ENCODE measurements around the gene C1orf146.
"Not testable (repeated sequence)": the region's sequence is repeated elsewhere in the genome, so short reads cannot be mapped to it uniquely, and the experiment has no call there.

The C1orf146 gene, protein sequence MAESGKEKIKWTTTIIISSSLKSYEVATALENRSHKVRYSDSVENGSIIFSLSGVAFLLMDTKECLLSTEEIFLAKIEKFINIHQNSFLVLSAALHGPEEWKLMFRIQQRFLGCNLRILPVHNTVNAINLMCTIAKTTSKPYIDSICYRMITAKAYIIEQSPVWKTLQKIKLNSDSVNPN

GRCh38 chr1:92217721-92218120 is at the start of gene C1orf146:
Gene C1orf146 (plus strand): TSS chr1:92217915. CDS start chr1:92231421, 13,506 bp downstream.
- no peak for DNase-seq (ENCODE audit: low spot score)

- no peak for DNase-seq (ENCODE audit: low spot score)
These were observed 49.1 kb upstream of the C1orf146 start for GRCh38 chr1:92168657-92169056.

DNA sequence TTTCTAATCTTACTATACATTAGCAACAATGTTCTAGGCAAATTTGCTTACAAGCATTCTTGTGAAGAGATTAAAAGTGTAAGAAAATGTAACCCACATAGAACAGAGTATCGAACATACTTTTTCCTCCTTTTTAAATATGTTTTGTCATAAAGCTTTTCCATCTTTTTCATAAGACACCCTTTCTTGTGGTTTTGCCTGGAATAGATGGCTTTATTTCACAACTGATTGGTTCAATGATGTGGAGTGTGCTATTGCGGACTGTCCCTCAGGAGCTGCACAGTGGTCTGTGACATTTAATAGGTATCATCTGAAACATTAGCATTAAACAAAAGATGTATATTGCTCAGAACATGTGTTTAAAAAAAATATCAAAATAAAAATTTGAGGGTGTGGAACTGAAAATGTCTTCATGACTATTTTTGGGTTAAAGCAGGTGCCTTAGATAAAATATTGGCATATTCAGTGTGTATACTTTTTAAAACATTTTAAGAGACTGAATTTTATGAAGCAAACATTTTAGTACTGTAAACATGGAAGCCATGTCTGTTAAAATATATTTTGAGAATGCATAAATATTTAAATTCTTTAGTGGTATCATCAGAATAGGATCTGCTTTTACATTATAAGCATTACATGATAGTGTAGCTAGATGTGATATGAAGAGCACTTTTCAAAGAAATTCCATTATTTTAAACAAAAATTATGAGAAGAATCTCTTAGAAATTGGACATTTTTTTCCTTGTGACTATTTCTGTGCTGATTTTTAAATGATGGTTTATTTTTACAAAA is 48.3 kb upstream of the C1orf146 start:
- no peak for DNase-seq (ENCODE audit: low spot score)

DNA sequence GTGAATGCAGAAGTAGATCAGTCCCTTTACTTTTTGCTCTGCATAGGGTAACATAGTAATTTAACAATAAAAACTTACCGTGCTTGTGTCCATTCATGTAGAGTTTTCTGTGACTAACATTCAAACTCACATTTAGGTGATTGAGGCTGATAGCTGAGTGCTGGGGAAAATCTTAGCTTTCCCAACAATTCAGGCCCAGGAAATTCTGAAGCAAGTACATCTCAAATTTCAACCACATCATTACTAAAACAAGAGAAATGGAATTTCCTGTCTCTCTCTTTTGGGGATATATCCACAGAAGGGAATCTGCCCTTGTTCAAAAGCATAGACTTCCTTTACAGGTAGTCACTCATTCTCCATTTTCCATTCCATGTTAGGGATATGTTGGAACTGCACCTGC is 33.1 kb upstream of the C1orf146 start:
- DNase-seq (ENCODE audit: low spot score): no peak

DNA sequence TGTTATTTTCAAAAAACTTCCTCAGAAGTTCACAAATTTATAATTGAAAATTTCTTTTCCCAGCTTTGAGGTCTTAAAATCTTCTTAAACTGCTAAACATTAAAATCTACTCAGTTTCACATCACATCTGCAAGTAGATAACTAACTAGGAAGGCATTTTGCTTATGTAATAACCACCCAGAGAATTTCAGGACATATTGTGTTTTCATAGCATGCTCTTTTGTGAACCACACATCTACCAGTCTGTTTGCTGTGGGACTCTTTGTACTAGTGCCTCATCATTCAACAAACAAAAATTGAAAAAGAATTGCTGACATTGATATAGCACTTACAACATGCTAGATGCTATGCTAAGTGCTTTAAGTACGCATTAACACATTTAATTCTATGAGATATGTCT is 31.6 kb upstream of the C1orf146 start:
- no peak for DNase-seq (ENCODE audit: low spot score)

DNA sequence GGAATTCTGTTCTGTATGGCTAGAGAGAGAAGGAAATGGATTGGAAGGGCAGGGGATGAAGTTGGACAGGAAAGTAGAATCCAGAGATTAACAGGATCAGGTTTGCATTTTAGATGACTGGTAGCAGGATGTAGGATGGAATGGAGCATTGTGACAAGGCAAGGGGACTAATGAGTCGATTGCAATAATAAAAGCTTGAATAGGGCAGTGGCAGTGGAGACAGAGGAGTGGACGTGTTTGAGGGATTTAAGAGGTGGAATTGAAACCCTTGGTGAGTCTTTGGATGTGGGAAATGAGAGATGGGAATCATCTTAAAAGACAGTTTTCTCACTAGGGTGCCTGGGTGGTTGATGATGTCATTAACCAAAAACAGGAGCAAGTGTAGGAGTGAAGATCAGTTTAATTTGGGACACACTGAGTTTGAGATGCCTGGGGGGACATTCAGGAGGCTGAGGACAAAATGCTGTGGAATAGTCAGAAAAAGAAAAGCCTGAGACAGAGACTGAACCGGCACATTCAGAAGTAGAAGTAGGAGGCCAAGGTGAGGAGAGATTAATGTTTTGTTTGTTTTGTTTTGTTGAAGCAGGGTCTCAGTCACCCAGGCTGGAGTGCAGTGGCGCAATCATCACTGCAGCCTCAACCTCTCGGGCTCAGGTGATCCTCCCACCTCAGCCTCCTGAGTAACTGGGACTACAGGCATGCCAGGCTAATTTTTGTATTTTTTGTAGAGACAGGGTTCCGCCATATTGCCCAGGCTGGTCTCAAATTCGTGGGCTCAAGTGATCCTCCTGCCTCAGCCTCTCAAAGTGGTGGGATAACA is 29.1 kb upstream of the C1orf146 start:
- no peak for DNase-seq (ENCODE audit: low spot score)

DNA sequence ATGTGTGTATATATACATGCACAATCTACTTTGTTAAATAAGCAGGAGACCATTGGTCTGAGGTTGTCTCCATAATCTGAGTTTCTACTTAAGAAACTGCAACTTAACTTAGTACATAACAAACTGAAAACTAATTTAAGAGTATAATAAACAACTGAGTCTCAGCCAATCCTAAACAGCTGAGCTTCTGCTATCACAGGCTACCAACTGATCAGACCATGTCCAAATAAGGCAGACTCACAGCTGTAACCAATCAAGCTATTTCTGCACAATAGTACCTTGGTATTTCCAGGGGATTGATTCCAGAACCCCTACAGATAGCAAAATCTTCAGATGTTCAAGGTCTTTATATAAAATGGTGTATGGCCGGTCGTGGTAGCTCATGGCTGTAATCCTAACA is 26.0 kb upstream of the C1orf146 start:
- DNase-seq (ENCODE audit: low spot score): no peak

DNA sequence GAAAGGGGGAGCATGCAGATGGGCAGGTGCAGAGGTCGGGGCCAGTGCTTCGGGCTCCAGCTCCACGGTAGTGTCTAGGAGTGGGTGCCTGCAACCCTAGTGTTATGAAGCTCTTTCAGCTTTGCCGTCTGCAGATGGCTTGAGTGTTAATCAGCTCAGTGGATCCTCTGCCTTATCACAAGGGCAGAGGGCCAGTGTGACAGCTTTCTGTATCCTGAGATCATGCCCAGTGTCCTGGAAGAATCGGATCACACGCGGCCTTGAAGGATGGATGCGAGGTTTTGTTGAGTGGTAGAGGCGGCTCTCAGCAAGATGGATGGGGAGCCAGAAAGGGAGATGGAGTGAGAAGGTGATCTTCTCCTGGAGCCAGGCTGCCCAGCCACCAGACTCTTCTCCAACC is 25.5 kb upstream of the C1orf146 start:
- DNase-seq (ENCODE audit: low spot score): no peak

- no peak for DNase-seq (ENCODE audit: low spot score)
These were observed 23.2 kb upstream of the C1orf146 start for GRCh38 chr1:92194511-92194910.

- DNase-seq (ENCODE audit: low spot score): peak; percentile 8
These were observed 15.7 kb upstream of the C1orf146 start for GRCh38 chr1:92201973-92202372.

DNA sequence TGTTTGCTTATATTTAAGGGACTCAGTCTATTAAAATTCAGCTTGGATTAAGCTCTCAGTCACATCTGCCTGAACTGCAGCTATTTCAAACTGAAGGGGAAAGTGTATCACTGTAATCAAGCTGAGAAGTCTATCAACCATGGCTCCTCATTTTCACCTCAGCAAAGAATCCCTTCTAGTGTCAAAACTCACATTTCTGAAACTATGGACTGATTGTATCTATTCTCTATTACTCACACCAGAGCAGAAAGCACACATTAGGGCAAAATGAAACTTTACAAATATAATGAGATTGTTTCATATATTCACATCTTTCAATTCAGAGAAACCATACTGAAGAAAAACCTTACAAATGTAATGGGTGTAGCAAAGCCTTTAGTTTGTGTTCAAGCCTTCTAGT is 14.6 kb upstream of the C1orf146 start:
- no peak for DNase-seq (ENCODE audit: low spot score)

GRCh38 chr1:92210701-92211100 is 7.0 kb upstream of the C1orf146 start:
- DNase-seq (ENCODE audit: low spot score): no peak

DNA sequence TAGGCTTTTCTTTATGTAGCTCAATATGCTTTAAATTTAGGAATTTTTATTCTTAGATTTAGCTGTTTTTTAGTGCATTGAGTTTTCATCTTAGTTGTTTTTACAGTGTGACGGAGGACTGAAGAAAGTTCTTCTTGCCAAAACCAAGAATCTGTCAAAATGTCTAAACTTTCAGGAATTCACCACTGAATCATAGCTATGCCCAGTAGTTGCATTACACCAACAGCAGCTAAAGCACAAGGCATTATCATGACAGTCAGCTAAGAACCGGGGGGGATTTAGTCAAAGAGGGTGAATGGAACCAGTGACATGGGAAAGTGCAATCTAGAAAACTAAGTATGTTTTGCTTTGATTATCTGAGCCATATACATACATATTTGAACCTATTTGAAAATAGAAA is 6.5 kb upstream of the C1orf146 start:
- no peak for DNase-seq (ENCODE audit: low spot score)

- no peak for DNase-seq (ENCODE audit: low spot score)
These were observed 844 bp downstream of the C1orf146 start for GRCh38 chr1:92218559-92218958.

DNA sequence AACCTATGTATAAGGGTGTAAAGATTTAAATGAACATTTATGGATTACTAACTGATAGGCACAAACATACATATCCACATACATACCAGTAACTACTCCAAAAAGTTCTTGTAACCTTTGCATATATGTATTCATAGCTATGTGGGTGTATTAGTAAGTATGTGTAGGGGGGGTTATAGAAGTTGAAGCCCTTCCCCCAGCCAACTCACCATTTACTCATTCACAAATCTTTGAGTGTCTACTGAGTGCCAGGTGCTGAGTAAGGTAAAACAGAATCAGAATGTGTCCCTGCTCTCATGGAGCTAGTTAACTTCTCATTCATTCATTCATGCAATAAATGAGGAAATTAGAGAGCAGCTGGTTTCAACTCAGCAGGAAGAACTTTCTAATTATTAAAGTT is 1.3 kb downstream of the C1orf146 start:
- DNase-seq (ENCODE audit: low spot score): no peak

DNA sequence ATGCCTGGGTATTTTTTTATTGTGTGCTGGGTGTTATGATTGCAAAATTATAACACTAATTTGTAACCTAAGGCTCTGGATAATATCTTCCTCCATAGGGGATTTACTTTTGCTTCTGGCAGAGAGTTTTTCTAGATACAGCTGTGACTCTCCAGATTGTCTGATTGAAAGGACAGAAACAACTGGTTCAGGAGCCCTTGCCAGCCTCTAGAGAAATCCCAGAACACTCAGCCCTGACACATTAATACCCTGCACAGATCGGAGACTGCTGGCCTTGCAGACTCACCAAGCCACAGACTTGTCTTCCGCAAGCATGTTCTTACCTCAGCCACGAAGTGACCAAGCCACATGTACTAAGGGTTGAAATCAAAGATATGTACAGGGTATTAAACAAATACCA is 10.7 kb downstream of the C1orf146 start:
- DNase-seq (ENCODE audit: low spot score): no peak

- DNase-seq (ENCODE audit: low spot score): no peak
These were observed 13.0 kb downstream of the C1orf146 start for GRCh38 chr1:92230736-92231135.

DNA sequence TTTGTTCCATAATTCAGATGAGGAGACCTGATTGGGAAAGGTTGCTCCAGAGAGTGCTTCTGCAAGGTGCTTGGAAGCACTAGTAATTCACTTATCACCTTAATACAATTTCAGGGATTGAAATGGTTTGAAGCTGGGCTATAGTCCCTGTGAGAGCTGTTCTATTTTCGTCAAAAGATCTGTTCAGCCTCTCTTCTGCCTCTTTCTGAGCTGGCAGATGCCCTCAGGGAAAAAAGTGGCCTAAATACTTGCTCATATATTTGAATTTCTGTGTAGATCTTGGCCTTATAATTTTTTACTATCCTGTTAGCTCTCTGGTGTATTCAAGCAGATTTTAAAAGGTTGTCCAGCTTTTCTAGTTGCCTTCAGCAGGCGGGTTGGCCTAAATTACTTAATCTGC is 22.3 kb downstream of the C1orf146 start:
- DNase-seq (ENCODE audit: low spot score): no peak

DNA sequence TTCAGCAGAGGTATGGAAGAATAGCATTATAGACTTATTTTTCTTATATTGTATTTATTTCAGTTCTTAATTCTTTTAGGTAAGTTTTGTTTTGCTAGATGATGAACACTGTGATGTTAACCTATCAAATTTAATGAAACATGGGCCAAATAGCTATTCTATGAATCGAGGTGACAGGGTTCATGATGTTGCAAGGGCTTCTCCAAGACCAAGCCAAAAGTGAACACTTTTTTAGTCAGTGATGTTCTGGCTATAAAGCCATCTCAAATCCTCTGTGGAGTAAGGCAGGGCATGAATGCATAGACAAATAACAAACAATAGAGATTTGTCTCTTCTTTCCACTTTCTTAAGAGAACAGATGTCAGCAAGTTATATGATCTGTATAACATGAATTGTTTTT is 26.7 kb downstream of the C1orf146 start:
- DNase-seq (ENCODE audit: low spot score): no peak

DNA sequence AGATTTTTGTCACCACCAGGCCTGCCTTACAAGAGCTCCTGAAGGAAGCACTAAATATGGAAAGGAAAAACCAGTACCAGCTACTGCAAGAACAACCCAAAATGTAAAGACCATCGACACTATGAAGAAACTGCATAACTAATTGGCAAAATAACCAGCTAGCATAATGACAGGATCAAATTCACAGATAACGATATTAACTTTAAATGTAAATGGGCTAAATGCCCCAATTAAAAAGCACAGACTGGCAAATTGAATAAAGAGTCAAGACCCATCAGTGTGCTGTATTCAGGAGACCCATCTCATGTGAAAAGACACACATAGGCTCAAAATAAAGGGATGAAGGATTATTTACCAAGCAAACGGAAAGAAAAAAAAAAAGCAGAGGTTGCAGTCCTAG is 37.0 kb downstream of the C1orf146 start:
- not testable (repeated sequence) for DNase-seq (ENCODE audit: low spot score)

- DNase-seq (ENCODE audit: low spot score): no peak
These were observed 41.6 kb downstream of the C1orf146 start for GRCh38 chr1:92259350-92259749.

DNA sequence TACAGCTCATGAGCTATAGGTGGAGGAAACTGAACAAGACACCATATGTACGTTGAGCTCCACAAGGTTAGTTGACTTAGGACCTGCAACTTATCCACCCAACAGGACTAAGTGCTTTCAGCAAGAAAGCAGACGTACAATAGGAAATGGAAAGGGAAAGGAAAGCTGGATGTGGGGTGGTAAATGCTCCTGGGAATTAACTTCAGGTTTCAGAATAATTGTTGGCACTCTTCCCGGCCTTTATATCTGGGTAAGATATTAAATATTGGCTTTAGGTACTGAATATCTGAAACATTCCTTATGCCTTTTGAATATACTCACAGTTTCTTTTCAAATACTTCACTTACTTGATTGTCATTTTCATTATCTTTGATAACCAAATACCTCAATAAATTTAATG is 44.8 kb downstream of the C1orf146 start:
- no peak for DNase-seq (ENCODE audit: low spot score)

- no peak for DNase-seq (ENCODE audit: low spot score)
These were observed 55.3 kb downstream of the C1orf146 start for GRCh38 chr1:92273039-92273438.
